Measurements from ENCODE around the gene PTPRT. TPM values are rescaled to one million over a fixed set of nuclear protein-coding genes. Genes with fewer than 3 reads are reported as not detected.

PTPRT gene
- total and polyA plus RNA-seq, 10 of the 15 experiments (the other 5 are each of a cell fraction or from before 2014, with no cell fraction given): not detected

GRCh38 chr20:42484335-42484734, 705.4 kb downstream of the PTPRT start:
- ATAC-seq (no peak), DNase-seq (ENCODE audit: low read depth, low spot score) (no peak), FAIRE-seq (no peak)
- ChIA-PET POLR2A (no interaction called here), SMC1A (ENCODE audit: uncharacterized antibody, unreplicated experiment) (interaction anchor here (1.0 kb wide), 1 partner anchor 22 kb away, joined by 3 read pairs; no protein-coding TSS in a partner anchor), RAD21 (ENCODE audit: unreplicated experiment) (no interaction called here), CTCF (interaction anchor here (0.7 to 1.4 kb wide), 4 partner anchors 10 to 22 kb away, joined by 3 to 4 read pairs (median 4); no protein-coding TSS in a partner anchor)
- no peaks in the 10 kb centered on the region for H3K27me3 ChIP-seq (replicated peaks in 1 of 2; ENCODE audit: control insufficient read depth in 2 of 2, insufficient read depth in 2 of 2, low read length in 1 of 2)
- intact Hi-C loops (cut with micrococcal nuclease; ENCODE audit: unreplicated experiment): no loop called here
- TF ChIP-seq CBFB (IDR thresholded peaks at IDR 0.05; ENCODE audit: low read depth) (no peak), KLF5 (IDR thresholded peaks at IDR 0.05; ENCODE audit: partially characterized antibody) (no peak), SMC3 (IDR thresholded peaks at IDR 0.05; ENCODE audit: borderline replicate concordance, low read length) (no peak), RBBP5 (conservative IDR thresholded peaks at IDR 0.05) (no peak), IRF5 (IDR thresholded peaks at IDR 0.05; ENCODE audit: borderline replicate concordance) (no peak)
- H3K4me1 ChIP-seq (ENCODE audit: control insufficient read depth, insufficient read depth, low read length): no peaks in the 10 kb centered on the region
- no peak overlapping the region for H3K9ac ChIP-seq (ENCODE audit: control insufficient read depth, insufficient read depth, low read length)
- no peak overlapping the region for H3K4me2 ChIP-seq (ENCODE audit: control insufficient read depth, insufficient read depth)
- in situ Hi-C loops (cut with MboI): no loop called here
- H3K4me3 ChIP-seq: no peak overlapping the region
- WGBS (ENCODE audit: insufficient coverage, insufficient replicate concordance, low lambda C conversion rate, missing lambda C conversion rate): 66% methylated on average over 3 of the region's 3 CpGs
- H3K27ac ChIP-seq (ENCODE audit: control insufficient read depth, insufficient read depth): no peak overlapping the region
- no peaks in the 10 kb centered on the region for H3K9me3 ChIP-seq (replicated peaks; ENCODE audit: control insufficient read depth, insufficient read depth, low read length)
- H2AFZ ChIP-seq (ENCODE audit: control insufficient read depth, low read depth, low read length): no peak overlapping the region
- no TSS peak for BruUV-seq (replicated peaks)
- H3K36me3 ChIP-seq (ENCODE audit: control insufficient read depth in 2 of 2, insufficient read depth in 2 of 2, low read length in 1 of 2): no peaks in the 10 kb centered on the region
- no peaks in the 10 kb centered on the region for H4K20me1 ChIP-seq (ENCODE audit: control insufficient read depth, insufficient read depth)
- no peaks in the 10 kb centered on the region for H3K79me2 ChIP-seq (ENCODE audit: control insufficient read depth, insufficient read depth, low read length)

GRCh38 chr20:42483730-42484303, 705.9 kb downstream of the PTPRT start:
- CTCF ChIA-PET: interaction anchor here (0.7 to 1.4 kb wide), 4 partner anchors 9 to 22 kb away, joined by 3 to 4 read pairs (median 4); no protein-coding TSS in a partner anchor
- no peak for FAIRE-seq

More at GRCh38 chr20:42483730-42484303, 705.9 kb downstream of the PTPRT start:
- ChIA-PET RAD21 (ENCODE audit: unreplicated experiment) (no interaction called here), SMC1A (ENCODE audit: uncharacterized antibody, unreplicated experiment) (interaction anchor here (1.0 kb wide), 1 partner anchor 22 kb away, joined by 3 read pairs; no protein-coding TSS in a partner anchor), POLR2A (no interaction called here)
- Histone ChIP-seq H3K4me1 (ENCODE audit: control insufficient read depth, insufficient read depth, low read length) (no peaks in the 10 kb centered on the region), H3K9me3 (replicated peaks; ENCODE audit: control insufficient read depth, insufficient read depth, low read length) (no peaks in the 10 kb centered on the region), H3K36me3 (ENCODE audit: control insufficient read depth in 2 of 2, insufficient read depth in 2 of 2, low read length in 1 of 2) (no peaks in the 10 kb centered on the region), H3K9ac (ENCODE audit: control insufficient read depth, insufficient read depth, low read length) (no peak overlapping the region), H3K27me3 (replicated peaks in 1 of 2; ENCODE audit: control insufficient read depth in 2 of 2, insufficient read depth in 2 of 2, low read length in 1 of 2) (no peaks in the 10 kb centered on the region; a peak in 1 of 4 replicates), H3K27ac (ENCODE audit: control insufficient read depth, insufficient read depth) (no peak overlapping the region), H2AFZ (ENCODE audit: control insufficient read depth, low read depth, low read length) (no peak overlapping the region), H3K4me3 (no peak overlapping the region), H3K79me2 (ENCODE audit: control insufficient read depth, insufficient read depth, low read length) (no peaks in the 10 kb centered on the region), H4K20me1 (ENCODE audit: control insufficient read depth, insufficient read depth) (no peaks in the 10 kb centered on the region), H3K4me2 (ENCODE audit: control insufficient read depth, insufficient read depth) (no peak overlapping the region)
- WGBS (ENCODE audit: insufficient coverage, insufficient replicate concordance, low lambda C conversion rate, missing lambda C conversion rate): 24% methylated on average over 6 of the region's 6 CpGs
- BruUV-seq (replicated peaks): no TSS peak
- intact Hi-C loops (cut with micrococcal nuclease; ENCODE audit: unreplicated experiment): no loop called here
- in situ Hi-C loops (cut with MboI): no loop called here
- no peak for TF ChIP-seq SREBF2 (IDR thresholded peaks at IDR 0.05; ENCODE audit: low read length)
- TF ChIP-seq SMAD1 (IDR thresholded peaks at IDR 0.05; ENCODE audit: low read depth, partially characterized antibody): no peak
- peak; percentile 29 to 62 (median 61) for TF ChIP-seq CTCF (IDR thresholded peaks at IDR 0.05 in 2 of 3, conservative IDR thresholded peaks at IDR 0.05 in 1 of 3; ENCODE audit: control insufficient read depth in 2 of 3, extremely low read depth in 1 of 3, insufficient read depth in 1 of 3, low read depth in 3 of 3, low read length in 3 of 3)
- ATAC-seq (peak; percentile 71; the same call in 2 of the 3 replicates), DNase-seq (ENCODE audit: low read depth, low spot score) (no peak)
